Loucy (cell line): Measurements from ENCODE around the gene ELOVL3.
A peak's percentile ranks its signal among the peaks of the same experiment; 100 is the strongest.

Experiments
- H2AFZ ChIP-seq: fragments of 200-600 bp; sonication (generic); 2 replicates; pipeline ENCODE4 v1.6.0; 2016; ENCODE audit warnings: antibody characterized with exemption, mild to moderate bottlenecking, low read length, moderate library complexity
- H3F3A ChIP-seq: fragments of 200-600 bp; 2 replicates; pipeline ENCODE4 v1.6.0; 2016; ENCODE audit warnings: antibody characterized with exemption, low read depth, mild to moderate bottlenecking
- H3K27me3 ChIP-seq: fragments of 200-600 bp; sonication (generic); 2 replicates; pipeline ENCODE4 v1.6.1; 2014; ENCODE audit warnings: low read length, mild to moderate bottlenecking; ENCODE audit not compliant: insufficient read depth, poor library complexity, severe bottlenecking
- H3K36me3 ChIP-seq: fragments of 200-600 bp; sonication (generic); 2 replicates; pipeline ENCODE4 v1.6.1; 2016; ENCODE audit warnings: low read length; ENCODE audit not compliant: insufficient read depth
- H3K4me1 ChIP-seq: fragments of 200-600 bp; sonication (generic); 2 replicates; pipeline ENCODE4 v1.5.1; 2014; ENCODE audit warnings: low read length, mild to moderate bottlenecking; ENCODE audit not compliant: insufficient read depth, poor library complexity, severe bottlenecking
- H3K4me2 ChIP-seq: fragments of 200-600 bp; sonication (generic); 2 replicates; pipeline ENCODE4 v1.6.0; 2014; ENCODE audit warnings: antibody characterized with exemption, low read length, low read depth, mild to moderate bottlenecking; ENCODE audit not compliant: poor library complexity, severe bottlenecking
- H3K4me3 ChIP-seq: fragments of 200-600 bp; sonication (generic); 2 replicates; pipeline ENCODE4 v1.5.1; 2014; ENCODE audit warnings: low read length, mild to moderate bottlenecking, mixed read lengths; ENCODE audit not compliant: poor library complexity, severe bottlenecking
- H3K79me2 ChIP-seq: fragments of 200-600 bp; sonication (generic); 2 replicates; pipeline ENCODE4 v1.6.1; 2014; ENCODE audit warnings: low read length; ENCODE audit not compliant: insufficient read depth
- H3K9ac ChIP-seq: fragments of 200-600 bp; sonication (generic); 2 replicates; pipeline ENCODE4 v1.6.0; 2014; ENCODE audit warnings: mild to moderate bottlenecking, low read depth, low read length, moderate library complexity; ENCODE audit not compliant: poor library complexity, severe bottlenecking
- H3K9me2 ChIP-seq: fragments of 200-600 bp; sonication (generic); replicated peaks from 2 replicates; pipeline ENCODE4 v1.6.1; 2016; ENCODE audit warnings: low read depth, low read length, mixed read lengths
- H3K9me3 ChIP-seq: fragments of 200-600 bp; sonication (generic); 2 replicates; pipeline ENCODE4 v1.6.1; 2014; ENCODE audit warnings: mild to moderate bottlenecking, antibody characterized with exemption, low read length, low read depth; ENCODE audit not compliant: insufficient read depth
- H4K20me1 ChIP-seq: fragments of 200-600 bp; sonication (generic); 2 replicates; pipeline ENCODE4 v1.6.0; 2014; ENCODE audit warnings: antibody characterized with exemption, low read length, mild to moderate bottlenecking; ENCODE audit not compliant: insufficient read depth, poor library complexity, severe bottlenecking
- CTCF ChIP-seq: fragments of 200-600 bp; sonication (generic); conservative IDR thresholded peaks from 2 replicates; pipeline ENCODE4 v1.5.1; 2014; ENCODE audit warnings: mild to moderate bottlenecking, antibody characterized with exemption, low read length
- EZH2phosphoT487 ChIP-seq: fragments of 200-600 bp; IDR thresholded peaks from 2 replicates; pipeline ENCODE4 v1.6.1; 2018; ENCODE audit warnings: antibody characterized with exemption, mild to moderate bottlenecking, moderate library complexity, borderline replicate concordance

The ELOVL3 gene

GRCh38 chr10:102220612-102221011 is 5.5 kb upstream of the ELOVL3 start:
- Histone ChIP-seq H3K9me2 (no peaks in the 10 kb centered on the region), H4K20me1 (no peaks in the 10 kb centered on the region), H3F3A (no peaks in the 10 kb centered on the region), H2AFZ (no peak overlapping the region), H3K27me3 (no peaks in the 10 kb centered on the region), H3K9ac (no peak overlapping the region), H3K79me2 (no peaks in the 10 kb centered on the region), H3K36me3 (no peaks in the 10 kb centered on the region), H3K4me3 (no peak overlapping the region), H3K9me3 (no peaks in the 10 kb centered on the region), H3K4me2 (no peak overlapping the region), H3K4me1 (peaks cover 5% of the 10 kb centered on the region)
- TF ChIP-seq CTCF (no peak), EZH2phosphoT487 (no peak)

- no peak overlapping the region for H2AFZ ChIP-seq
- no peaks in the 10 kb centered on the region for H3K27me3 ChIP-seq
- peaks cover 14% of the 10 kb centered on the region for H3K4me1 ChIP-seq
- H3K79me2 ChIP-seq = no peaks in the 10 kb centered on the region
- no peak overlapping the region for H3K9ac ChIP-seq
- no peaks in the 10 kb centered on the region for H3K36me3 ChIP-seq
- no peak for TF ChIP-seq CTCF
- TF ChIP-seq EZH2phosphoT487 = no peak
- no peaks in the 10 kb centered on the region for H4K20me1 ChIP-seq
- H3F3A ChIP-seq = no peaks in the 10 kb centered on the region
- no peak overlapping the region for H3K4me3 ChIP-seq
- H3K4me2 ChIP-seq = no peak overlapping the region
- H3K9me3 ChIP-seq = no peaks in the 10 kb centered on the region
- H3K9me2 ChIP-seq = no peaks in the 10 kb centered on the region
These were observed 3.3 kb upstream of the ELOVL3 start for GRCh38 chr10:102222797-102223196.

DNA sequence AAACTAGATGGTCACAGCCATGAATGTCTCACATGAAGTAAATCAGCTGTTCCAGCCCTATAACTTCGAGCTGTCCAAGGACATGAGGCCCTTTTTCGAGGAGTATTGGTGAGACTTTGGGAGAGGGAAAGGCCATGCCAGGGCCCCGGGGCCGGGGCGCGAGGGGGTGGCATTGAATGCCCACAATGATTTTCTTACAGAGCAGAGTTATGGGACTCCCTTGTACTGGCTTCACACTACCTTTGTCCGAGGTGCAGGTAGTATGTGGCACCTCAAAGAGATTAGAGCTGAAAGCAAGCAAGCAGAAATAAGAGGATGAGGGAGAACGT is 407 bp downstream of the ELOVL3 start:
- Histone ChIP-seq H3K36me3 (no peaks in the 10 kb centered on the region), H3K4me3 (peak overlapping the region; percentile 68), H3K9me3 (no peaks in the 10 kb centered on the region), H3K79me2 (no peaks in the 10 kb centered on the region), H3K9ac (no peak overlapping the region), H3K9me2 (no peaks in the 10 kb centered on the region), H2AFZ (peak overlapping the region; percentile 61), H4K20me1 (no peaks in the 10 kb centered on the region), H3K4me2 (peak overlapping the region; percentile 82), H3K4me1 (peaks cover 14% of the 10 kb centered on the region), H3F3A (no peaks in the 10 kb centered on the region), H3K27me3 (no peaks in the 10 kb centered on the region)
- TF ChIP-seq CTCF = no peak
- no peak for TF ChIP-seq EZH2phosphoT487
